GM10266 (cell line): Measurements from ENCODE around the gene ZFHX3.

Experiments used
- DNase-seq: peaks from one replicate; pipeline ENCODE4 v3.0.0; 2012; ENCODE audit errors: extremely low spot score
- CTCF ChIP-seq: IDR thresholded peaks from 2 replicates; pipeline ENCODE4 v1.5.1; 2012; ENCODE audit warnings: mild to moderate bottlenecking, low read depth; ENCODE audit not compliant: control insufficient read depth, insufficient read depth; ENCODE audit errors: missing control alignments

ZFHX3 gene

GRCh38 chr16:73049091-73049490, 1.2 kb upstream of the ZFHX3 start:
- DNase-seq, result no peak
- no peak for TF ChIP-seq CTCF

GRCh38 chr16:73048292-73049080, 558 bp upstream of the ZFHX3 start:
- DNase-seq, result no peak
- peak; percentile 56 for TF ChIP-seq CTCF

- no peak for DNase-seq
- no peak for TF ChIP-seq CTCF
These were observed 750 bp downstream of the ZFHX3 start for GRCh38 chr16:73047221-73047535.

- DNase-seq, result no peak
- no peak for TF ChIP-seq CTCF
These were observed 1.1 kb downstream of the ZFHX3 start for GRCh38 chr16:73046849-73047214.

- no peak for DNase-seq
- no peak for TF ChIP-seq CTCF
These were observed 1.6 kb downstream of the ZFHX3 start for GRCh38 chr16:73046202-73046848.

- no peak for DNase-seq
- TF ChIP-seq CTCF, result no peak
These were observed 4.0 kb downstream of the ZFHX3 start for GRCh38 chr16:73043828-73044467.

GRCh38 chr16:73042807-73043206, 5.1 kb downstream of the ZFHX3 start:
- no peak for TF ChIP-seq CTCF
- DNase-seq, result no peak
